Tibial artery (tissue), 4 donors: Measurements from ENCODE around the gene IKZF4.
"Not testable (repeated sequence)": the region's sequence is repeated elsewhere in the genome, so short reads cannot be mapped to it uniquely, and the experiment has no call there.

Source experiments
- DNase-seq, 2 donors: peaks; one replicate each; pipeline ENCODE4 v3.0.0-alpha.2; 2019
- H3K27ac ChIP-seq, 2 donors: fragments of 200-600 bp; sonication (generic) in 1 of 2; 1 replicate in 1 of 2; 2 replicates in 1 of 2; pipeline ENCODE4 v1.5.1; 2018 to 2019; ENCODE audit warnings: mild to moderate bottlenecking in 1 of 2
- H3K27me3 ChIP-seq, 2 donors: fragments of 200-600 bp; sonication (generic) in 1 of 2; one replicate each; pipeline versions ENCODE4 v1.5.1 to v1.6.0; 2016 to 2019
- H3K36me3 ChIP-seq, 3 donors: fragments of 200-600 bp; sonication (generic) in 2 of 3; one replicate each; pipeline ENCODE4 v1.5.1; 2016 to 2019; ENCODE audit warnings: mild to moderate bottlenecking in 2 of 3
- H3K4me1 ChIP-seq, 4 donors: fragments of 200-600 bp; sonication (generic) in 2 of 4; 1 replicate in 3 of 4; 2 replicates in 1 of 4; pipeline ENCODE4 v1.5.1; 2016 to 2019
- H3K4me3 ChIP-seq, 2 donors: fragments of 200-600 bp; sonication (generic) in 1 of 2; 1 replicate in 1 of 2; 2 replicates in 1 of 2; pipeline ENCODE4 v1.5.1; 2018 to 2019; ENCODE audit warnings: mild to moderate bottlenecking in 2 of 2
- H3K9me3 ChIP-seq, 3 donors: fragments of 200-600 bp; sonication (generic) in 1 of 3; one replicate each; pipeline ENCODE4 v1.5.1; 2016 to 2019
- CTCF ChIP-seq, 2 experiments: fragments of 200-600 bp in 1 of 2; fragments of 450-650 bp in 1 of 2; IDR thresholded peaks; one replicate each; pipeline ENCODE4 v1.5.1; 2017 to 2019; ENCODE audit warnings: antibody characterized with exemption in 2 of 2, mild to moderate bottlenecking in 1 of 2, moderate library complexity in 1 of 2
- intact Hi-C: fragments of 100-400 bp; cut with DNase I; formaldehyde crosslinking; loops from one replicate; pipeline ENCODE4 v1.15.0; 2023; ENCODE audit warnings: low total_unique reads

Gene IKZF4

GRCh38 chr12:55996201-55996714, 24.6 kb upstream of the IKZF4 start:
- Histone ChIP-seq H3K27me3 (no peaks in the 10 kb centered on the region), H3K4me3 (peak overlapping the region; percentile 60 to 63), H3K36me3 (peaks cover 25 to 55% (median 43%) of the 10 kb centered on the region in 3 donors), H3K4me1 (peaks cover 0 to 14% (median 9%) of the 10 kb centered on the region in 4 donors), H3K27ac (peak overlapping the region; percentile 74 to 80), H3K9me3 (no peaks in the 10 kb centered on the region)
- peak; percentile 72 to 86 for TF ChIP-seq CTCF (IDR thresholded peaks at IDR 0.05)
- intact Hi-C loops = loop anchor here (5.0 to 10.0 kb wide), 2 partner anchors 46 to 109 kb away; partner anchors contain the start of genes PA2G4 and RPS26
- peak in 1 of 2 donors; percentile 65 for DNase-seq

GRCh38 chr12:55996715-55997534, 23.9 kb upstream of the IKZF4 start, which contains the start of gene SUOX:
SUOX (plus strand) TSS chr12:55997276; CDS start chr12:56002222, 4,946 bp downstream.
- peak; percentile 99 for DNase-seq
- peak within 1 kb of the TSS; percentile 60 to 63 for H3K4me3 ChIP-seq
- no peak for TF ChIP-seq CTCF (IDR thresholded peaks at IDR 0.05)
- peaks cover 0 to 14% (median 9%) of the 10 kb centered on the region in 4 donors for H3K4me1 ChIP-seq
- H3K9me3 ChIP-seq = no peaks in the 10 kb centered on the region
- intact Hi-C loops = loop anchor here (5.0 to 10.0 kb wide), 2 partner anchors 45 to 108 kb away; partner anchors contain the start of genes PA2G4 and RPS26
- H3K27me3 ChIP-seq = no peaks in the 10 kb centered on the region
- H3K27ac ChIP-seq = peak within 1 kb of the TSS; percentile 74 to 80
- peaks cover 18 to 50% (median 36%) of the 10 kb centered on the region in 3 donors for H3K36me3 ChIP-seq

GRCh38 chr12:55997535-55997859, 23.3 kb upstream of the IKZF4 start:
- peak overlapping the region; percentile 60 to 63 for H3K4me3 ChIP-seq
- peak overlapping the region; percentile 74 to 80 for H3K27ac ChIP-seq
- peaks cover 12 to 50% (median 33%) of the 10 kb centered on the region in 3 donors for H3K36me3 ChIP-seq
- peaks cover 0 to 14% (median 9%) of the 10 kb centered on the region in 4 donors for H3K4me1 ChIP-seq
- TF ChIP-seq CTCF (IDR thresholded peaks at IDR 0.05) = no peak
- H3K9me3 ChIP-seq = no peaks in the 10 kb centered on the region
- H3K27me3 ChIP-seq = no peaks in the 10 kb centered on the region
- no peak for DNase-seq
- intact Hi-C loops = loop anchor here (5.0 to 10.0 kb wide), 2 partner anchors 45 to 107 kb away; partner anchors contain the start of genes PA2G4 and RPS26

- not testable (repeated sequence) for H3K27ac ChIP-seq, H3K27me3 ChIP-seq, H3K9me3 ChIP-seq, DNase-seq, H3K4me3 ChIP-seq
- intact Hi-C loops = loop anchor here (5.0 to 10.0 kb wide), 2 partner anchors 43 to 105 kb away; partner anchors contain the start of genes PA2G4 and RPS26
- Histone ChIP-seq H3K36me3 (peaks cover 0 to 50% (median 31%) of the 10 kb centered on the region in 3 donors), H3K4me1 (peaks cover 0 to 14% (median 9%) of the 10 kb centered on the region in 4 donors)
Observed at GRCh38 chr12:55999522-55999921, 21.3 kb upstream of the IKZF4 start.

- not testable (repeated sequence) for H3K27ac ChIP-seq, H3K4me3 ChIP-seq, H3K27me3 ChIP-seq, DNase-seq, H3K9me3 ChIP-seq
- H3K36me3 ChIP-seq = peaks cover 0 to 50% (median 29%) of the 10 kb centered on the region in 3 donors
- H3K4me1 ChIP-seq = peaks cover 0 to 14% (median 9%) of the 10 kb centered on the region in 4 donors
- intact Hi-C loops = loop anchor here (5.0 to 10.0 kb wide), 2 partner anchors 42 to 105 kb away; partner anchors contain the start of genes PA2G4 and RPS26
Observed at GRCh38 chr12:55999999-56000540, 20.8 kb upstream of the IKZF4 start.

- no peaks in the 10 kb centered on the region for H3K9me3 ChIP-seq
- no peak overlapping the region for H3K27ac ChIP-seq
- no peak for TF ChIP-seq CTCF (IDR thresholded peaks at IDR 0.05)
- peaks cover 0 to 14% (median 7%) of the 10 kb centered on the region in 4 donors for H3K4me1 ChIP-seq
- no peaks in the 10 kb centered on the region for H3K27me3 ChIP-seq
- DNase-seq = no peak
- intact Hi-C loops = no loop called here
- no peak overlapping the region for H3K4me3 ChIP-seq
- peaks cover 0 to 48% (median 24%) of the 10 kb centered on the region in 3 donors for H3K36me3 ChIP-seq
Observed at GRCh38 chr12:56001487-56002100, 19.2 kb upstream of the IKZF4 start.

- H3K4me3 ChIP-seq, H3K9me3 ChIP-seq, H3K27me3 ChIP-seq, H3K4me1 ChIP-seq, intact Hi-C loops, H3K27ac ChIP-seq, DNase-seq: not testable (repeated sequence)
- H3K36me3 ChIP-seq = peaks cover 0 to 48% (median 24%) of the 10 kb centered on the region in 3 donors
Observed at GRCh38 chr12:56003376-56003775, 17.5 kb upstream of the IKZF4 start.
